ENCODE results near the gene AKAP13. TPM values are rescaled to one million over a fixed set of nuclear protein-coding genes. Genes with fewer than 3 reads are reported as not detected.

Gene AKAP13
- polyA plus RNA-seq, 2 of the 4 experiments (the other 2 are of a cell fraction): 20.4 to 28.8 TPM

DNA sequence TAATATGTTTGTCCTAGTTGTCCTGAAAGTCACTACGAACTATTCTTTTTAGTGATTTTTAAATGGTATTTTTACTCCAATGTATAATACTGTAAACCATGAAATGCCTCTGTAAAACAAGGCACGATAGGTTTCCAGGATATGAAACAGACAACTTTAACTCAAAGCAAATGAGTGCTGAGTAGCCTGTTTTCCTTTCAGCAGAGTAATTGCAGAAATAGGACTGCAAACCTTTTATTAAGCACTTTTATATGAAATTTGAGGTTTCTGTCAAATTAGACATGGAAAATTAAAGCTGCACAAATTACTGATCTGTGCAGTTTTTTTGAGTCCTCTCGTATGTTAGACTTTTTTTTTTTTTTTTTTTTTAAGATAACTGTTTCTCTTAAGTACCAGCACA lies 16.2 kb downstream of the AKAP13 start:
- FAIRE-seq (peak; percentile 89), DNase-seq (ENCODE audit: low read depth in 1 of 2, low spot score in 1 of 2) (no peak), ATAC-seq (no peak)
- Histone ChIP-seq H3K9me3 (no peaks in the 10 kb centered on the region), H3K4me3 (no peak overlapping the region), H3K4me1 (peaks cover 36% of the 10 kb centered on the region), H3K27ac (no peak overlapping the region), H3K4me2 (no peak overlapping the region)
- ChIA-PET CTCF (interaction anchor here (1.5 kb wide), 1 partner anchor 100 kb away, joined by 5 read pairs; no protein-coding TSS in a partner anchor), POLR2A (interaction anchor here (0.7 to 1.5 kb wide), 2 partner anchors 16 to 46 kb away, joined by 5 read pairs; partner anchors contain the start of gene AKAP13)
- TF ChIP-seq SREBF2 (IDR thresholded peaks at IDR 0.05) (no peak), HDAC2 (IDR thresholded peaks at IDR 0.05) (no peak), HOXB5 (CRISPR knock-in tag; IDR thresholded peaks at IDR 0.05) (no peak), JUNB (IDR thresholded peaks at IDR 0.05) (no peak), HEYL (CRISPR knock-in tag; IDR thresholded peaks at IDR 0.05) (no peak), CBX8 (IDR thresholded peaks at IDR 0.05) (no peak), CEBPB (IDR thresholded peaks at IDR 0.05) (no peak), FOSB (CRISPR knock-in tag; IDR thresholded peaks at IDR 0.05) (no peak), KDM5A (IDR thresholded peaks at IDR 0.05) (no peak), POLR2AphosphoS2 (conservative IDR thresholded peaks at IDR 0.05; ENCODE audit: low read length) (no peak), CTCF (IDR thresholded peaks at IDR 0.05) (no peak), HOXA7 (CRISPR knock-in tag; IDR thresholded peaks at IDR 0.05) (no peak), E2F6 (IDR thresholded peaks at IDR 0.05; ENCODE audit: borderline replicate concordance, low read depth) (no peak), MYC (IDR thresholded peaks at IDR 0.05; ENCODE audit: borderline replicate concordance, low read length) (no peak), REST (IDR thresholded peaks at IDR 0.05) (no peak), GATA3 (IDR thresholded peaks at IDR 0.05; ENCODE audit: borderline replicate concordance) (no peak)
- TF ChIP-seq, protein P1, sequence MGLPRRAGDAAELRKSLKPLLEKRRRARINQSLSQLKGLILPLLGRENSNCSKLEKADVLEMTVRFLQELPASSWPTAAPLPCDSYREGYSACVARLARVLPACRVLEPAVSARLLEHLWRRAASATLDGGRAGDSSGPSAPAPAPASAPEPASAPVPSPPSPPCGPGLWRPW (IDR thresholded peaks at IDR 0.05): no peak
- TF ChIP-seq, protein P2, sequence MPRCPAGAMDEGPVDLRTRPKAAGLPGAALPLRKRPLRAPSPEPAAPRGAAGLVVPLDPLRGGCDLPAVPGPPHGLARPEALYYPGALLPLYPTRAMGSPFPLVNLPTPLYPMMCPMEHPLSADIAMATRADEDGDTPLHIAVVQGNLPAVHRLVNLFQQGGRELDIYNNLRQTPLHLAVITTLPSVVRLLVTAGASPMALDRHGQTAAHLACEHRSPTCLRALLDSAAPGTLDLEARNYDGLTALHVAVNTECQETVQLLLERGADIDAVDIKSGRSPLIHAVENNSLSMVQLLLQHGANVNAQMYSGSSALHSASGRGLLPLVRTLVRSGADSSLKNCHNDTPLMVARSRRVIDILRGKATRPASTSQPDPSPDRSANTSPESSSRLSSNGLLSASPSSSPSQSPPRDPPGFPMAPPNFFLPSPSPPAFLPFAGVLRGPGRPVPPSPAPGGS (IDR thresholded peaks at IDR 0.05): no peak
- TF ChIP-seq, protein P3, sequence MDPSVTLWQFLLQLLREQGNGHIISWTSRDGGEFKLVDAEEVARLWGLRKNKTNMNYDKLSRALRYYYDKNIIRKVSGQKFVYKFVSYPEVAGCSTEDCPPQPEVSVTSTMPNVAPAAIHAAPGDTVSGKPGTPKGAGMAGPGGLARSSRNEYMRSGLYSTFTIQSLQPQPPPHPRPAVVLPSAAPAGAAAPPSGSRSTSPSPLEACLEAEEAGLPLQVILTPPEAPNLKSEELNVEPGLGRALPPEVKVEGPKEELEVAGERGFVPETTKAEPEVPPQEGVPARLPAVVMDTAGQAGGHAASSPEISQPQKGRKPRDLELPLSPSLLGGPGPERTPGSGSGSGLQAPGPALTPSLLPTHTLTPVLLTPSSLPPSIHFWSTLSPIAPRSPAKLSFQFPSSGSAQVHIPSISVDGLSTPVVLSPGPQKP (IDR thresholded peaks at IDR 0.05; ENCODE audit: low read depth, low read length): no peak
- TF ChIP-seq, protein P4, sequence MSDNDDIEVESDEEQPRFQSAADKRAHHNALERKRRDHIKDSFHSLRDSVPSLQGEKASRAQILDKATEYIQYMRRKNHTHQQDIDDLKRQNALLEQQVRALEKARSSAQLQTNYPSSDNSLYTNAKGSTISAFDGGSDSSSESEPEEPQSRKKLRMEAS (IDR thresholded peaks at IDR 0.05): no peak
- WGBS (ENCODE audit: missing lambda C conversion rate): 88% methylated on average over 3 of the region's 3 CpGs
